Measurements from ENCODE around the gene DRC1.

DRC1 gene

GRCh38 chr2:26477126-26477910 is 75.6 kb downstream of the DRC1 start:
- H3K27ac Mint-ChIP-seq = peak overlapping the region; percentile 91
- peak; percentile 36 for DNase-seq (ENCODE audit: low spot score)
- peaks cover 6% of the 10 kb centered on the region for H3K4me1 Mint-ChIP-seq (ENCODE audit: low read depth)
- peak overlapping the region; percentile 79 for H3K4me3 Mint-ChIP-seq
- H3K27me3 Mint-ChIP-seq (ENCODE audit: low read depth) = no peaks in the 10 kb centered on the region
- H3K36me3 Mint-ChIP-seq (ENCODE audit: low read depth) = no peaks in the 10 kb centered on the region
- no peaks in the 10 kb centered on the region for H3K9me3 Mint-ChIP-seq

- no peaks in the 10 kb centered on the region for H3K36me3 Mint-ChIP-seq (ENCODE audit: low read depth)
- DNase-seq (ENCODE audit: low spot score) = no peak
Measured at GRCh38 chr2:26477911-26478253, 76.2 kb downstream of the DRC1 start, which contains the start of gene OTOF. OTOF (minus strand) TSS chr2:26478124.

GRCh38 chr2:26478366-26478765 is 76.6 kb downstream of the DRC1 start:
- no peak for DNase-seq (ENCODE audit: low spot score)
- H3K27me3 Mint-ChIP-seq (ENCODE audit: low read depth) = no peaks in the 10 kb centered on the region

More at GRCh38 chr2:26477911-26478253, 76.2 kb downstream of the DRC1 start, which contains the start of gene OTOF:
- Mint-ChIP-seq H3K27me3 (ENCODE audit: low read depth) (no peaks in the 10 kb centered on the region), H3K9me3 (no peaks in the 10 kb centered on the region), H3K4me3 (peak within 1 kb of the TSS; percentile 79), H3K4me1 (ENCODE audit: low read depth) (peaks cover 6% of the 10 kb centered on the region), H3K27ac (peak within 1 kb of the TSS; percentile 91)

GRCh38 chr2:26479131-26479788 is 77.5 kb downstream of the DRC1 start:
- no peaks in the 10 kb centered on the region for H3K9me3 Mint-ChIP-seq

More at GRCh38 chr2:26478366-26478765, 76.6 kb downstream of the DRC1 start:
- Mint-ChIP-seq H3K4me1 (ENCODE audit: low read depth) (peaks cover 6% of the 10 kb centered on the region), H3K9me3 (no peaks in the 10 kb centered on the region), H3K4me3 (no peak overlapping the region), H3K27ac (no peak overlapping the region), H3K36me3 (ENCODE audit: low read depth) (no peaks in the 10 kb centered on the region)

GRCh38 chr2:26479789-26480565 is 78.3 kb downstream of the DRC1 start:
- H3K4me3 Mint-ChIP-seq = no peak overlapping the region
- H3K9me3 Mint-ChIP-seq = no peaks in the 10 kb centered on the region
- H3K27ac Mint-ChIP-seq = no peak overlapping the region

More at GRCh38 chr2:26479131-26479788, 77.5 kb downstream of the DRC1 start:
- peaks cover 6% of the 10 kb centered on the region for H3K4me1 Mint-ChIP-seq (ENCODE audit: low read depth)
- no peaks in the 10 kb centered on the region for H3K27me3 Mint-ChIP-seq (ENCODE audit: low read depth)
- no peaks in the 10 kb centered on the region for H3K36me3 Mint-ChIP-seq (ENCODE audit: low read depth)
- no peak overlapping the region for H3K27ac Mint-ChIP-seq
- no peak overlapping the region for H3K4me3 Mint-ChIP-seq
- DNase-seq (ENCODE audit: low spot score) = no peak

GRCh38 chr2:26480566-26481423 is 79.1 kb downstream of the DRC1 start:
- H3K9me3 Mint-ChIP-seq = no peaks in the 10 kb centered on the region
- no peak overlapping the region for H3K27ac Mint-ChIP-seq

More at GRCh38 chr2:26479789-26480565, 78.3 kb downstream of the DRC1 start:
- DNase-seq (ENCODE audit: low spot score) = no peak
- Mint-ChIP-seq H3K27me3 (ENCODE audit: low read depth) (no peaks in the 10 kb centered on the region), H3K4me1 (ENCODE audit: low read depth) (peaks cover 6% of the 10 kb centered on the region), H3K36me3 (ENCODE audit: low read depth) (no peaks in the 10 kb centered on the region)

GRCh38 chr2:26481706-26482105 is 80.0 kb downstream of the DRC1 start:
- Mint-ChIP-seq H3K4me1 (ENCODE audit: low read depth) (peaks cover 6% of the 10 kb centered on the region), H3K27ac (no peak overlapping the region), H3K4me3 (no peak overlapping the region), H3K27me3 (ENCODE audit: low read depth) (no peaks in the 10 kb centered on the region), H3K9me3 (no peaks in the 10 kb centered on the region), H3K36me3 (ENCODE audit: low read depth) (no peaks in the 10 kb centered on the region)
- DNase-seq (ENCODE audit: low spot score) = no peak

More at GRCh38 chr2:26480566-26481423, 79.1 kb downstream of the DRC1 start:
- no peak for DNase-seq (ENCODE audit: low spot score)
- Mint-ChIP-seq H3K27me3 (ENCODE audit: low read depth) (no peaks in the 10 kb centered on the region), H3K4me1 (ENCODE audit: low read depth) (peaks cover 6% of the 10 kb centered on the region), H3K4me3 (no peak overlapping the region), H3K36me3 (ENCODE audit: low read depth) (no peaks in the 10 kb centered on the region)

GRCh38 chr2:26482211-26483026 is 80.7 kb downstream of the DRC1 start:
- Mint-ChIP-seq H3K27ac (no peak overlapping the region), H3K4me3 (no peak overlapping the region), H3K36me3 (ENCODE audit: low read depth) (no peaks in the 10 kb centered on the region), H3K9me3 (no peaks in the 10 kb centered on the region), H3K4me1 (ENCODE audit: low read depth) (peaks cover 9% of the 10 kb centered on the region), H3K27me3 (ENCODE audit: low read depth) (no peaks in the 10 kb centered on the region)
- no peak for DNase-seq (ENCODE audit: low spot score)

GRCh38 chr2:26483027-26483326 is 81.3 kb downstream of the DRC1 start:
- DNase-seq (ENCODE audit: low spot score) = no peak
- no peaks in the 10 kb centered on the region for H3K27me3 Mint-ChIP-seq (ENCODE audit: low read depth)
- no peak overlapping the region for H3K4me3 Mint-ChIP-seq
- no peak overlapping the region for H3K27ac Mint-ChIP-seq
- H3K9me3 Mint-ChIP-seq = no peaks in the 10 kb centered on the region
- peaks cover 5% of the 10 kb centered on the region for H3K4me1 Mint-ChIP-seq (ENCODE audit: low read depth)
- H3K36me3 Mint-ChIP-seq (ENCODE audit: low read depth) = no peaks in the 10 kb centered on the region

GRCh38 chr2:26483516-26483915 is 81.8 kb downstream of the DRC1 start:
- DNase-seq (ENCODE audit: low spot score) = no peak
- Mint-ChIP-seq H3K9me3 (no peaks in the 10 kb centered on the region), H3K27ac (no peak overlapping the region), H3K27me3 (ENCODE audit: low read depth) (no peaks in the 10 kb centered on the region), H3K4me1 (ENCODE audit: low read depth) (peaks cover 5% of the 10 kb centered on the region), H3K36me3 (ENCODE audit: low read depth) (no peaks in the 10 kb centered on the region), H3K4me3 (no peak overlapping the region)

- Mint-ChIP-seq H3K36me3 (ENCODE audit: low read depth) (no peaks in the 10 kb centered on the region), H3K4me3 (no peak overlapping the region), H3K9me3 (no peaks in the 10 kb centered on the region), H3K4me1 (ENCODE audit: low read depth) (peaks cover 5% of the 10 kb centered on the region), H3K27ac (no peak overlapping the region), H3K27me3 (ENCODE audit: low read depth) (no peaks in the 10 kb centered on the region)
- DNase-seq (ENCODE audit: low spot score) = no peak
Measured at GRCh38 chr2:26483957-26484565, 82.3 kb downstream of the DRC1 start.

GRCh38 chr2:26484579-26484978 is 82.9 kb downstream of the DRC1 start:
- H3K9me3 Mint-ChIP-seq = no peaks in the 10 kb centered on the region
- no peak for DNase-seq (ENCODE audit: low spot score)
- no peaks in the 10 kb centered on the region for H3K36me3 Mint-ChIP-seq (ENCODE audit: low read depth)
- H3K4me3 Mint-ChIP-seq = no peak overlapping the region
- no peaks in the 10 kb centered on the region for H3K27me3 Mint-ChIP-seq (ENCODE audit: low read depth)
- no peak overlapping the region for H3K27ac Mint-ChIP-seq
- peaks cover 5% of the 10 kb centered on the region for H3K4me1 Mint-ChIP-seq (ENCODE audit: low read depth)

Measured in T-helper 2 cell treated with Interferon-gamma antibody and Interleukin-4, amounts not matched to agents 5 μg/mL and 100 μg/mL, for 36 hours (primary cell).